ENCODE measurements around the gene MRC1.
"Not testable (repeated sequence)": the region's sequence is repeated elsewhere in the genome, so short reads cannot be mapped to it uniquely, and the experiment has no call there.

Gene MRC1

GRCh38 chr10:17910125-17910789 lies 101.1 kb downstream of the MRC1 start:
- no peak for DNase-seq

DNA sequence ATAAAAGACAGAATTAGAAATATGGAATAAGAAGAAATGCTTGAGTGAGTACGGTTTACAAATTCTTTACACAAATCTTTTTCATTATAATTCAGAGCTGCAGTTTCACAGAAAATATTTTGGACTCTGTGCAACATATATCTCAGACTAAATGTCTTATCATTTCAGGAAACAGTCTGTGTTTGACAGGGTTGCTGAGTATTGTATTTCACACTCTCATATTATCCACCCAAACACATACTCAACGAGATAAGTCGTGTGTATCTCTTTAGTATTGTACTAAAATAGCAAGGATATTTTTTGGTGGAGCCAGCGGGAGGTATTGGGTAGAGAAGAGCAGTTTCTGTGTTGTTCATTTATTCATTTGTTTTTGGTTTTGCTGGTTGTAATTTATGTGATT lies 103.6 kb downstream of the MRC1 start:
- DNase-seq, result no peak

DNA sequence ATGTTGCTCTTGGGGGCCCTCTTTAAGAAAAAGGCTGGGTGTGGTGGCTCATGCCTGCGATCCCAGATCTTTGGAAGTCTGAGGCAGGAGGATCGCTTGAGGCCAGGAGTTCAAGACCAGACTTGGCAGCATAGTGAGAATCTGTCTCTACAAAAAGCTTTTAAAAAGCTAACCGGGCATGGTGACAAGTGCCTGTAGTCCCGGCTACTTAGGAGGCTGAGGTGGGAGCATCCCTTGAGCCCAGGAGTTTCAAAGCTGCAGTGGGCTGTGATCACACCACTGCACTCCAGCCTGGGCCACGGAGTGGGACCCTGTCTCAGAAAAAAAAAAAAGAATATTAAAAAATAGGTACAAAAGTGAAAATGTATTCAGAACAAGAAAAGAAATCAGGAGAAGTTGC lies 104.5 kb downstream of the MRC1 start:
- DNase-seq, result no peak

DNA sequence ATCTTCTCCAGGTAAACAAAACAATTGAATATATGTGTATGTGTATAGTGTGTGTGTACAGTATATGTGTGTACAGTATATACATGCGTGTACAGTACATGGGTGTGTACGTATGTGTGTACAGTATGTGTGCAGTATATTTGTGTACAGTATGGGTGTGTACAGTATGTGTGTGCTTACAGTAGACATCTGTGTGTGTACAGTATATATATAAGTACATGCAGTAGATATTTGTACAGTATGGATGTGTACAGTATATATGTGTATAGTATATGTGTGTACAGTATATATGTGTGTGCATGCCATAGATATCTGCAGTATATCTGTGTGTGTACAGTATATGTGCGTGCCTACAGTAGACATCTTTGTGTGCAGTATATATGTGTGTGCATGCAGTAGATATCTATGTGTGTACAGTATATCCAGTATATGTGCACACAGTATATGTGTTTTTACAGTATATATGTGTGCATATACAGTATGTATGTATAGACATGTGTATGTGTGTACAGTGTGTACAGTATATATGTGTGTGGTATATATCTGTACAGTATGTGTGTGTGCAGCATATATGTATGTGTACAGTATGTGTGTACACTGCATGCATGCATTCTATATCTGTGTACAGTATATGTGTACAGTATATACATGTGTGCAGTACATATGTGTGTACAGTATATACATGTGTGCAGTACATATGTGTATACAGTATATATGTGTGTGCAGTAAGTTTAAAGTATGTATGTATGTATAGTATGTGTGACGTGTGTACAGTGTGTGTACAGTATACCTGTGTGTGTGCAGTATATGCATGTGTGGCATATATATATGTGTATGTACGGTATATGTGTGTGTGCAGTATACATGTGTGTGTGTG lies 105.3 kb downstream of the MRC1 start:
- no peak for DNase-seq

DNA sequence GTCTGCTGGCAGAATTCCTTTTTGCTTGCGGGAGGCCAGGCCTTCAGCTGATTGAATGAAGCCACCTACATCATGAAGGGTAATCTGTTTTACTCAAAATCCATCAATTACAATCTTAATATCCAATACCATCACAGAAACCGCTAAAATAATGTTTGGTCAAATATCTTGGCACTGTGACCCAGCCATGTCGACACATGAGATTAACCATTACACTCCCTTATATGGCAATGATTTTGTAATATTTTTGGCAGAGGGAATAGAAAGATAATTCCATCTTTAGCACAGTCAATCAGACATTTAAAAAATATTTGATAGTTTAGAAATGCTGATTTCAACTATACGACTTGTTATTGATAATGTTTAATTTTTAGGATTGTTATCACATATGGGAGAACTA lies 106.0 kb downstream of the MRC1 start:
- no peak for DNase-seq

DNA sequence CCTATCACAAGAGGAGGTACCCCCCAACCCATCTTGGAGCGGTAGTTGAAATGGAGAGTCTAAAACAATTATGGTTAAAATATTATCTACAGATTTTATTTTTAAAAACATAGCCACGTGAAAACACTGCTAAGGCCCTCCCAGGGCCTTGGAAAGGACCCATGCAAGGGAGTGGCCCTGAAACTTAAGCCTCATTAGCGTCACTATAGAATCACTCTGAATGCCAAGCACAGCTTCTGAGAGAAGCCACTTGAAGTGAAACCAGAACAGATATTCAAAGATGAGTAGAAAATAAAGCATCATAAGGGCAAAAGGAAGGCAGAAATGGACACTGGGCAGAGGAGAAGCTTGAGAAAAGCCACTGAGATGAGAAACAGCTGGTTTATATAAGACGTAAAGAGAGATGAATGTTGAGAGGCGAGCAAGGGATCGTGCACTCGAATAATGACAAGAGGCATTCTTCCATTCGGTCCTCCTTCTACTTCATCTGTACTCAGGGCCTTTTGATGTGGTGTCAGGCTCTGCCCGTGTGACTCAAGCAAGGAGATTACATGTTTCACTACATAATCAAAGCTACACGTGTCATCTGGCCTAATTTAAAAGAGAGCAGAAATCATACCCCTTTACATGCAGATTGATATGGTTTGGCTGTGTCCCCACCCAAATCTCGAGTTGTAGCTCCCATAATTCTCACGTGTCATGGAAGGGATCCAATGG lies 109.2 kb downstream of the MRC1 start:
- no peak for DNase-seq

- no peak for DNase-seq
Measured at GRCh38 chr10:17921378-17921777, 112.2 kb downstream of the MRC1 start.

DNA sequence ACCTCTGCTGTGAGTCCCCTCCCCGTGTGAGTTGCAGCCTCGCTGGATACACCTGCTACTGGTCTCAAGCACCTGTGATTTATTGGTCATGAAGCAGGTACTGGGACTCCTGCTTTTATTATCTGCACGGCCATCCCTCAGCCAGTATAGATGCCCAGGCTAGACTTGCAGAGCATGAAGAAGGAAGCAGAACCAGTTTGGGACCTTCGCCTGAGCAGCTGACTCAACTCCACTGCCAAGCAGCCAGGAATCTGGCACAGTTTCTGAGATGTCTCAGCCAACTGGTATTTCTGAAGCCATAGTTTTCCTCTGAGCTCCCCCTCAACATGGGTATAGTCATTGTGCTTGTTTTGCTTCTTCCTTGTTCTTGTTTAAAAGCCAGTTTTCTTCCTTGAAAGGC lies 114.6 kb downstream of the MRC1 start:
- DNase-seq, result no peak

DNA sequence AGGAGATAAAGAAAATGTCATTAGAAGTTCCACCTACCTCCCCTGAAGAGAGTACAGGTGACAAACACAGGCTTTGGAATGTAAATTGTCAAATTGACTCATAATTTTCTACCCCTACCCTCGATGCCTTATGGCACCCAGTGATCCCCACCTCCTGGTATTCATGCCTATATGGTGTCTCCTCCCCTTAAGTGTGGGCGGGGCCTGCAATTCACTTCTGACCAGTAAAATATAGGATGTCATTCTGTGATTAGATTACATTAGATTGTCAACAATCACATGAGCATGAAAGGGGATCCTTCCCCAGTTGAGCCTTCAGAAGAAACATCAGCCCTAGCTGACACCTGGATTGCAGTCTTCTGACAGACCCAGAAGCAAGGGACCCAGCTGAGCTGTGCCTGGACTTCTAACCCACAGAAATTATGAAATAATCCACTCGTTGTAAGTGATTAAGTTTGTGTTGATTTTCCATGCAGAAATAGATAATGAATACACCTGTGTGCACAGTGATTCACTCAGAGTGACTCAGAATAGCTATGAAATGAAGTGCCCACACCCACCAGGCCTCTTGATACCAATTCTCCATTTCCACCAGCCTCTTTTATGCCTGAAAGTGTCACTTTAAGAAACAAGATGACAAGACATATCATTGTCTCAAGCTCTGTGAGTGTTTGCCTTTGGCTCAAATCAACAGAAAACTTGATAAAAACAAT lies 134.0 kb downstream of the MRC1 start:
- DNase-seq, result no peak

DNA sequence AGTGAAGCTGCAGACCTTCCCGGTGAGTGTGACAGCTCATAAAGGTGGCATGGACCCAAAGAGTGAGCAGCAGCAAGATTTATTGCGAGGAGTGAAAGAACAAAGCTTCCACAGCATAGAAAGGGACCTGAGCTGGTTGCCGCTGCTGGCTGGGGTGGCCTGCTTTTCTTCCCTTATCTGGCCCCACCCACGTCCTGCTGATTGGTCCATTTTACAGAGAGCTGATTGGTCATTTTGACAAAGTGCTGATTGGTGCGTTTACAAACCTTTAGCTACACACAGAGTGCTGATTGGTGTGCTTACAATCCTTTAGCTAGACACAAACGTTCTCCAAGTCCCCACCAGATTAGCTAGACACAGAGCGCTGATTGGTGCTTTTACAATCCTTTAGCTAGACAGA lies 141.1 kb downstream of the MRC1 start:
- DNase-seq, result not testable (repeated sequence)

- DNase-seq, result no peak
Measured at GRCh38 chr10:17950726-17951125, 141.6 kb downstream of the MRC1 start.

DNA sequence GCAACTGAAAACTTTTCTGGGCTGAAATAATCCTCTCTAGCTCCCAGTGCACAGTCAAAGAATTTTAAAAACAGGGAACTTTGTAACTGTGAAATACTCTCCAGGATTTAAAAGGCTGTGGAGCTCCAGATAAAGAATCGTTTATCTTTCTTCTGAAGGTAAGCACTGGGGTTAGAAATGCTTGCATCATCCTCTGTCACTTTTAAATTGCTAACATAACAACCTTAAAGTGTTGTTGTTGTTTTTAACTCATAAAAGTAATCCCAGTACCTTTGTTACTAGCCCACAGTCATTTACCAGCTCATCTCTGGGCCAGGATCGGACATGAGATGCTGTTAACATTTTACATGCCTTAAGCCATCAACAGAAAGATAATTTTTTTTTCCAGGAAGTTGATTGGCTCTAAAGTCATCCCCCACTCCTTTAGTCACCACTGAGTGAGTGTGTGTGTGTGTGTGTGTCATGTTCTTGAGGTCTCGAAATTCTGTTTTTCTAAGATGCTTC lies 142.8 kb downstream of the MRC1 start, which contains the start of gene SLC39A12:
Gene SLC39A12 (plus strand): TSS at position 51 of the 504 bp plus-strand sequence. CDS start 1,359 bp downstream, outside the sequence.
- DNase-seq, result no peak

- DNase-seq, result not testable (repeated sequence)
Measured at GRCh38 chr10:17954372-17954771, 145.2 kb downstream of the MRC1 start.

- no peak for DNase-seq
Measured at GRCh38 chr10:17954861-17955260, 145.7 kb downstream of the MRC1 start.

DNA sequence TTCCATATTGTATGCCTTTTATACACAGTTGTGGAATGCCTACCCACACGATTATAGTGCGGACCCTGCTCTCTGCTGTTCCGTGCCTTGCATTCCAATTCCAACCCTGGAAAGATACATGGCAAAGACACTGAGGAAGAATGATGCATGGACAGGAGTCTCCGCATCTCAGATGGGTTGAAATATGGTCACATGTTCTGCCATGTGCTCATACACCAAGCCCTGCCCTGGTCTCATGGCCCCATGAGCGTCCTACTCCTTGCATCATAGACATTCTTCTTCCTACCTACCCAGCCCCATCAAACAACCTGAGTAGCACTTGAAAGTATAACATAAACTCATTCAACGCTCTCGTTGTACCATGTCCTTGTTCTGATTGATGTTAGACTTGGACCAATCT lies 148.9 kb downstream of the MRC1 start:
- no peak for DNase-seq

- no peak for DNase-seq
Measured at GRCh38 chr10:17959870-17960269, 150.7 kb downstream of the MRC1 start.

All from CD4-positive, alpha-beta T cell treated with Interleukin-12 subunit alpha and Interleukin-12 subunit beta, for 1 hour (primary cell).